MM.1S (cell line): ENCODE measurements around the gene RPS6KB1.
A peak's percentile ranks its signal among the peaks of the same experiment; 100 is the strongest.
"Not testable (repeated sequence)": the region's sequence is repeated elsewhere in the genome, so short reads cannot be mapped to it uniquely, and the experiment has no call there.

Source experiments
- DNase-seq: peaks from one replicate; pipeline ENCODE4 v3.0.0-alpha.2; 2015
- H2AFZ ChIP-seq: fragments of 300-600 bp; sonication (generic); 2 replicates; pipeline ENCODE4 v1.6.0; 2016; ENCODE audit warnings: antibody characterized with exemption, low read length
- H3F3A ChIP-seq: fragments of 300-600 bp; sonication (generic); 2 replicates; pipeline ENCODE4 v1.6.1; 2016; ENCODE audit warnings: mild to moderate bottlenecking, antibody characterized with exemption, low read length, moderate library complexity, mixed read lengths; ENCODE audit not compliant: insufficient read depth
- H3K27ac ChIP-seq: fragments of 300-600 bp; sonication (generic); 2 replicates; pipeline ENCODE4 v1.5.1; 2016; ENCODE audit warnings: mild to moderate bottlenecking, low read length
- H3K27me3 ChIP-seq: fragments of 300-600 bp; sonication (generic); replicated peaks from 2 replicates; pipeline ENCODE4 v1.6.0; 2016; ENCODE audit warnings: low read length; ENCODE audit not compliant: insufficient read depth
- H3K36me3 ChIP-seq: fragments of 300-600 bp; sonication (generic); replicated peaks from 2 replicates; pipeline ENCODE4 v1.6.1; 2016; ENCODE audit warnings: mild to moderate bottlenecking, low read length, mixed read lengths; ENCODE audit not compliant: insufficient read depth
- H3K4me1 ChIP-seq: fragments of 300-600 bp; sonication (generic); 2 replicates; pipeline ENCODE4 v1.6.1; 2016; ENCODE audit warnings: low read length, mixed read lengths
- H3K4me2 ChIP-seq: fragments of 300-600 bp; sonication (generic); 2 replicates; pipeline ENCODE4 v1.6.0; 2016; ENCODE audit warnings: low read depth, low read length
- H3K4me3 ChIP-seq: fragments of 300-600 bp; sonication (generic); 2 replicates; pipeline ENCODE4 v1.5.1; 2016; ENCODE audit warnings: low read length, mixed read lengths
- H3K79me2 ChIP-seq: fragments of 300-600 bp; sonication (generic); 2 replicates; pipeline ENCODE4 v1.6.1; 2016; ENCODE audit warnings: mixed run types, low read length, mixed read lengths
- H3K9ac ChIP-seq: fragments of 300-600 bp; sonication (generic); 2 replicates; pipeline ENCODE4 v1.6.1; 2016; ENCODE audit warnings: low read length, mixed read lengths
- H3K9me2 ChIP-seq: fragments of 300-600 bp; sonication (generic); replicated peaks from 2 replicates; pipeline ENCODE4 v1.6.1; 2016; ENCODE audit warnings: mild to moderate bottlenecking, low read length, mixed read lengths; ENCODE audit not compliant: insufficient read depth
- H3K9me3 ChIP-seq: fragments of 300-600 bp; sonication (generic); replicated peaks from 2 replicates; pipeline ENCODE4 v1.6.1; 2016; ENCODE audit warnings: mild to moderate bottlenecking, low read length, mixed read lengths; ENCODE audit not compliant: insufficient read depth
- H4K20me1 ChIP-seq: fragments of 300-600 bp; sonication (generic); 2 replicates; pipeline ENCODE4 v1.6.1; 2016; ENCODE audit warnings: mild to moderate bottlenecking, low read length, moderate library complexity, mixed read lengths; ENCODE audit not compliant: insufficient read depth
- CTCF ChIP-seq: fragments of 300-600 bp; sonication (generic); IDR thresholded peaks from 2 replicates; pipeline ENCODE4 v1.5.1; 2016; ENCODE audit warnings: antibody characterized with exemption, low read length, mixed read lengths
- EZH2 ChIP-seq: fragments of 300-600 bp; sonication (generic); optimal IDR thresholded peaks from 2 replicates; pipeline ENCODE3; 2017; ENCODE audit warnings: low read depth, mild to moderate bottlenecking, antibody characterized with exemption, low read length, mixed read lengths
- EZH2phosphoT487 ChIP-seq: fragments of 300-600 bp; sonication (generic); IDR thresholded peaks from 2 replicates; pipeline ENCODE4 v1.6.1; 2018; ENCODE audit warnings: antibody characterized with exemption, low read length

The RPS6KB1 gene

DNA sequence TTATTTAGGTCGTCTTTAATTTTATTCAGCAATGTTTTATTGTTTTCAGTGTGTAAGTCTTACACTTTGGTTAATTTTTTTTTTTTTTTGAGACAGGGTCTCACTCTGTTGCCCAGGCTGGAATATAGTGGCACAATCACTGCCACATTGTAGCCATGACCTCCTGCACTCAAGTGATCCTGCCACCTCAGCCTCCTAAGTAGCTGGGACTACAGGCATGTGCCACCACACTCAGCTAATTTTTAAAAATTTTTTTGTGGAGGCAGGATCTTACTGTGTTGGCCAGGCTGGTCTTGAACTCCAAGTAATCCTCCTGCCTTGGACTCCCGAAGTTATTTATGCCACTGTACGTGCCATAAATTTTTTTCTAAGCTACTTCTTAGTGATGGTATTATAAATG, 14.5 kb downstream of the RPS6KB1 start:
- no peak overlapping the region for H3K9ac ChIP-seq
- no peaks in the 10 kb centered on the region for H3K9me3 ChIP-seq
- no peak for DNase-seq
- no peak overlapping the region for H3K27ac ChIP-seq
- H3K4me2 ChIP-seq, result no peak overlapping the region
- no peaks in the 10 kb centered on the region for H3K9me2 ChIP-seq
- no peaks in the 10 kb centered on the region; the same call in 1 of the 2 replicates for H3K36me3 ChIP-seq
- no peak overlapping the region for H3K4me3 ChIP-seq
- no peak overlapping the region for H2AFZ ChIP-seq
- H3K79me2 ChIP-seq, result peaks cover 67% of the 10 kb centered on the region
- H4K20me1 ChIP-seq, result peaks cover 6% of the 10 kb centered on the region; the same call in 1 of the 2 replicates
- H3F3A ChIP-seq, result no peaks in the 10 kb centered on the region
- no peaks in the 10 kb centered on the region for H3K27me3 ChIP-seq
- H3K4me1 ChIP-seq, result no peaks in the 10 kb centered on the region
- TF ChIP-seq CTCF, result no peak
- no peak for TF ChIP-seq EZH2phosphoT487
- no peak for TF ChIP-seq EZH2

DNA sequence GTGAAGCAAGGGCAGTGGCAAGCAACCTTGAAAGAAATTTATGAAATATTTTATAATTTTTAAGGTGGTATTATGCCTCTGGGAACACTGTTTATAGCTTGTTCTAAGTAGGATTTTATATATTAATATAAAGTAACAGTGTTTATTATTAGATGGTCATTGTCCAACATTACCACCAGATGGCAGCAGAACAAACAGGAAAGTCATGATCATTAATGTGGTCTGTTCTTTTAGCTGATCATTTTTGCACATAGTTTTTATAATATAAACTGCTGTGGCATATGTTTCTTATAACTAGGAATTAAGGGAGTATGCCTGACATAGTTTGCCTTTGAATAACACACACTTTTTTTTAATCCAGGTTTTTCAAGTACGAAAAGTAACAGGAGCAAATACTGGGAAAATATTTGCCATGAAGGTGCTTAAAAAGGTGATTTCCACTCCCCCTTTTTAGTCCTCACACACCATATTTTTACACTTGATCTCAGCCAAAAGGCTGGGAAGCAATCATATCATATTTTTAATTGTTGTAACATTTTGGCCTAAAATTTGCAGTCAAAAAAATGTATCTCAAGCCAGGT, 21.4 kb downstream of the RPS6KB1 start:
- Histone ChIP-seq H3K9me3 (no peaks in the 10 kb centered on the region), H3K4me1 (no peaks in the 10 kb centered on the region), H3K27me3 (no peaks in the 10 kb centered on the region), H3K9ac (no peak overlapping the region), H3K36me3 (peaks cover 3% of the 10 kb centered on the region; the same call in 1 of the 2 replicates), H3K79me2 (peaks cover 25% of the 10 kb centered on the region), H3K4me2 (no peak overlapping the region), H3K27ac (no peak overlapping the region), H2AFZ (no peak overlapping the region), H3F3A (0 out of 2 replicates have a peak, but pooled peaks cover 5% of the 10 kb centered on the region), H3K4me3 (no peak overlapping the region), H4K20me1 (0 out of 2 replicates have a peak, but pooled peaks cover 2% of the 10 kb centered on the region), H3K9me2 (no peaks in the 10 kb centered on the region)
- TF ChIP-seq CTCF (peak; percentile 44), EZH2 (no peak)
- peak; percentile 35 for DNase-seq

GRCh38 chr17:59916446-59916845, 23.5 kb downstream of the RPS6KB1 start:
- no peak overlapping the region for H3K9ac ChIP-seq
- H4K20me1 ChIP-seq, result 0 out of 2 replicates have a peak, but pooled peaks cover 2% of the 10 kb centered on the region
- no peaks in the 10 kb centered on the region for H3K9me3 ChIP-seq
- no peak overlapping the region for H3K27ac ChIP-seq
- no peak overlapping the region for H2AFZ ChIP-seq
- H3K27me3 ChIP-seq, result no peaks in the 10 kb centered on the region
- 0 out of 2 replicates have a peak, but pooled peaks cover 5% of the 10 kb centered on the region for H3F3A ChIP-seq
- H3K36me3 ChIP-seq, result peaks cover 3% of the 10 kb centered on the region
- H3K79me2 ChIP-seq, result peaks cover 13% of the 10 kb centered on the region
- TF ChIP-seq EZH2 (no peak), CTCF (no peak), EZH2phosphoT487 (no peak)
- DNase-seq, result no peak
- H3K9me2 ChIP-seq, result no peaks in the 10 kb centered on the region
- no peak overlapping the region for H3K4me3 ChIP-seq
- no peak overlapping the region for H3K4me2 ChIP-seq
- H3K4me1 ChIP-seq, result no peaks in the 10 kb centered on the region

- H3K79me2 ChIP-seq, H3K4me3 ChIP-seq, H3K27me3 ChIP-seq, H3K4me1 ChIP-seq, H3K27ac ChIP-seq, H3K9me2 ChIP-seq, H2AFZ ChIP-seq, H3K9ac ChIP-seq, H3F3A ChIP-seq, DNase-seq, H4K20me1 ChIP-seq, H3K36me3 ChIP-seq, H3K4me2 ChIP-seq, H3K9me3 ChIP-seq: not testable (repeated sequence)
These were observed 27.7 kb downstream of the RPS6KB1 start for GRCh38 chr17:59920637-59921036.

GRCh38 chr17:59930121-59930520, 37.2 kb downstream of the RPS6KB1 start:
- H3K4me2 ChIP-seq, H3K27ac ChIP-seq, H3K4me1 ChIP-seq, H3K36me3 ChIP-seq, H3K9me3 ChIP-seq, H3K79me2 ChIP-seq, H3K27me3 ChIP-seq, H2AFZ ChIP-seq, H3K9ac ChIP-seq, H4K20me1 ChIP-seq, DNase-seq, H3K4me3 ChIP-seq, H3K9me2 ChIP-seq, H3F3A ChIP-seq: not testable (repeated sequence)
